HL-60 (cell line): Measurements from ENCODE around the gene SCN5A.
A peak's percentile ranks its signal among the peaks of the same experiment; 100 is the strongest.

Experiments
- DNase-seq, 2 experiments: peaks; one replicate each; pipeline ENCODE4 v3.0.0-alpha.2; 2010 to 2020; ENCODE audit warnings: low read depth in 1 of 2, low spot score in 1 of 2
- H3K27ac ChIP-seq: fragments of 250-450 bp; sonication (Bioruptor Pico); replicated peaks from 2 replicates; pipeline ENCODE4 v1.5.1; 2020; ENCODE audit warnings: mild to moderate bottlenecking, moderate library complexity
- H3K27me3 ChIP-seq: fragments of 250-450 bp; sonication (Bioruptor Pico); 2 replicates; pipeline ENCODE4 v1.5.1; 2021; ENCODE audit warnings: mild to moderate bottlenecking, moderate library complexity; ENCODE audit not compliant: insufficient read depth, poor library complexity, severe bottlenecking
- H3K4me3 ChIP-seq: replicated peaks from 2 replicates; pipeline ENCODE4 v1.5.1; 2011; ENCODE audit warnings: mild to moderate bottlenecking, control low read depth, low read length; ENCODE audit not compliant: insufficient read depth
- CTCF ChIP-seq: IDR thresholded peaks from one replicate; pipeline ENCODE4 v1.5.1; 2011; ENCODE audit warnings: low read length, control low read depth, inconsistent platforms; ENCODE audit not compliant: insufficient read depth
- GABPA ChIP-seq: IDR thresholded peaks from 2 replicates; pipeline ENCODE4 v1.6.1; 2012; ENCODE audit warnings: low read depth
- POLR2AphosphoS5 ChIP-seq: IDR thresholded peaks from 2 replicates; pipeline ENCODE4 v1.6.1; 2012; ENCODE audit warnings: low read depth
- REST ChIP-seq: IDR thresholded peaks from 2 replicates; pipeline ENCODE4 v1.6.1; 2012; ENCODE audit warnings: low read depth; ENCODE audit not compliant: insufficient replicate concordance
- SPI1 ChIP-seq: IDR thresholded peaks from 2 replicates; pipeline ENCODE4 v1.6.1; 2012; ENCODE audit warnings: low read depth, mild to moderate bottlenecking, borderline replicate concordance

The SCN5A gene

GRCh38 chr3:38522002-38522401 is 127.5 kb downstream of the SCN5A start:
- no peak overlapping the region for H3K27ac ChIP-seq
- TF ChIP-seq CTCF (no peak), SPI1 (no peak), POLR2AphosphoS5 (no peak), REST (no peak), GABPA (no peak)
- no peak overlapping the region for H3K4me3 ChIP-seq
- no peaks in the 10 kb centered on the region for H3K27me3 ChIP-seq
- DNase-seq, result no peak

- DNase-seq, result peak in 1 of 2 experiments; percentile 51
- Histone ChIP-seq H3K27ac (no peak overlapping the region), H3K27me3 (no peaks in the 10 kb centered on the region), H3K4me3 (no peak overlapping the region)
- TF ChIP-seq REST, result no peak
- no peak for TF ChIP-seq POLR2AphosphoS5
- no peak for TF ChIP-seq GABPA
- peak; percentile 86 for TF ChIP-seq CTCF
Observed at GRCh38 chr3:38521391-38521987, 128.0 kb downstream of the SCN5A start.

GRCh38 chr3:38519651-38520050 is 129.8 kb downstream of the SCN5A start:
- no peak for TF ChIP-seq REST
- no peak for TF ChIP-seq GABPA
- no peak for TF ChIP-seq CTCF
- TF ChIP-seq SPI1, result no peak
- no peak for TF ChIP-seq POLR2AphosphoS5
- Histone ChIP-seq H3K27ac (no peak overlapping the region), H3K4me3 (no peak overlapping the region), H3K27me3 (no peaks in the 10 kb centered on the region)
- DNase-seq, result no peak
